GM18861 (cell line): Measurements from ENCODE around the gene PPP2R5E.
"Not testable (repeated sequence)": the region's sequence is repeated elsewhere in the genome, so short reads cannot be mapped to it uniquely, and the experiment has no call there.

ENCODE experiments used
- ATAC-seq: cut with Tn5 transposase; IDR thresholded peaks from one replicate; pipeline ENCODE4 v1.9.1; 2021; ENCODE audit not compliant: unreplicated experiment

The PPP2R5E gene

GRCh38 chr14:63387711-63388110, 155.5 kb downstream of the PPP2R5E start:
- ATAC-seq, result no peak

DNA sequence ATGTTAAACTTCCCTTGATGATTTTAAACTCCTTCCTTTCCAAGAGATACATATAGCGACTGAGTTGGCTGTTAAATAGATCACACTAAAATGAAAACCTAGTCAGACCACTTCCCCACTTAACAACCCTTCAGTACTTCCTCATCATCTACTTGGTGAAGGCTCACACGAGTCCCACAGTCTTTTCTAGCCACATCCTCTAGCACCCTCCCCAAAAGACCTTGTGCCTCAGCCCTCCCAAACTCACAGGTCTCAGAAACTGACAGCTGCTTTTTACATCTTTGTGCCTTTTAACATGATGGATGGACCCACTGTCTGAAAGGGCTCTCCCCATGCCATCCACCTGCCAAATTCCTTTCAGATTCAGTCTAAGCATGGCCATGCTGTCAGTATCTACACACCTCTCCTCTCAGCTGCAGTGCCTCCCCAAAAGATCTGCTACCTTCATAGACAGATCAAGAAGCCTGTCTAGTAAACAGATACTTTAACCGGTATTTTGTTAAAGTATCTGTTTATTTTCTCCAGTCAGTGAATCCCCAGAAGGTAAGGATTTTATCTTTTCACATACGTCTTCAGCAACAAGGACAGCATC, 159.3 kb downstream of the PPP2R5E start:
- ATAC-seq, result peak; percentile 80

DNA sequence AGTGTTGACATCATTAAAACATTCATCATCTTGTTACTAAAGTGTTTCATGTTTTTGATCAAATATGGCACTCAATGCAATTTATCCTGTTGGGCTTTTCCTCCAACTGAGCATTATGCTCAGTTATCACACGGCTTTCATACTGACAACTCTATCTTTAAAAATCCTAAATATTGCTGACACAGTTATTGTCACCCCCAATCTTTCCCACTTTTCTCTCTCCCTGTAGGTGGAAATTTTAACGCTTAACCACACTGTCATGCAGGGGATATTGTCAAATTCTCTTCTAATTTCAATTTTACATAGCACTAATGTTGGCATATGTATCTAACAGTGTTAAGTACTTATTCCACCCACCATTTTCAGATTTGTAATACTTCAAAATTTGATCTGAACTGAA, 164.7 kb downstream of the PPP2R5E start:
- ATAC-seq, result no peak

- no peak for ATAC-seq
These were observed 167.4 kb downstream of the PPP2R5E start for GRCh38 chr14:63375769-63376168.

DNA sequence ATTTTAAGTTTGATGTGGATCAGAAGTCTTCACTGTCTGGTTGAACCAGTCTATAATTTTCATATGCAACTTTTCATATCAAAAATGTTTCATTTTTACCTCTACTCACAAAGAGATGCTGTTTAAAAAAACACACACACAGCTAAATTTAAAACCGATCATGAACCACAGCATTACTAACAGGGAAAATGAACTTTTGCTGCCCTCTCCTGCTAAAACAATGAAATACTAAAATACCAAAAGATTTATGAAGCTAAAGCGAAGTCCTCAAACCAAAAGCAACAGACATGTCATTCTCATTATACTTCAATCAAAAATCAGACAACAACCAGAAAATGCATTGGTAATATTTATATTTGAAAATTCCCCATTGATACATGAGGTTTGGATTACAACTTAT, 171.6 kb downstream of the PPP2R5E start:
- not testable (repeated sequence) for ATAC-seq

GRCh38 chr14:63371033-63371432, 172.1 kb downstream of the PPP2R5E start:
- ATAC-seq, result no peak

GRCh38 chr14:63367742-63368364, 175.3 kb downstream of the PPP2R5E start:
- no peak for ATAC-seq

GRCh38 chr14:63362389-63362819, 180.8 kb downstream of the PPP2R5E start:
- ATAC-seq, result no peak

- no peak for ATAC-seq
These were observed 181.4 kb downstream of the PPP2R5E start for GRCh38 chr14:63361790-63362189.

DNA sequence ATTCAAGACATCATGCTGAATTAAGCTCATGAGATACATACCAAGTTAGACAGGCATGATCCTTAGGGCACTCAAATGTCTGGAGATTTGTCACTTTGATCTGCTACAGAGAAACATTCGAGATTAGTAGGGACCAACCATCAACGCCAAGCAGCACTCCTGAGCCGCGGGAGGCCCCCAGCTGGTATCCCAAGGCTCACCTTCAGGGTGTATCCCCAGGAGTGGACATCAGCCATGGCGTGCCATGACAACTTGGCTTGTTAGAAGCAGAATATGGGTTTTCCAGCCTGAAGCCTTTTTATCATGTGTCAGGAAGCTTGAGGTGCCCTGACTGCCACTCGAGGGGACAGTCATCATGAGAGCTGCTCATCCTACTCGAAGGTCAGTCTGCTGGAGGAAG, 185.3 kb downstream of the PPP2R5E start:
- ATAC-seq, result no peak

GRCh38 chr14:63345826-63346225, 197.4 kb downstream of the PPP2R5E start:
- ATAC-seq, result no peak

DNA sequence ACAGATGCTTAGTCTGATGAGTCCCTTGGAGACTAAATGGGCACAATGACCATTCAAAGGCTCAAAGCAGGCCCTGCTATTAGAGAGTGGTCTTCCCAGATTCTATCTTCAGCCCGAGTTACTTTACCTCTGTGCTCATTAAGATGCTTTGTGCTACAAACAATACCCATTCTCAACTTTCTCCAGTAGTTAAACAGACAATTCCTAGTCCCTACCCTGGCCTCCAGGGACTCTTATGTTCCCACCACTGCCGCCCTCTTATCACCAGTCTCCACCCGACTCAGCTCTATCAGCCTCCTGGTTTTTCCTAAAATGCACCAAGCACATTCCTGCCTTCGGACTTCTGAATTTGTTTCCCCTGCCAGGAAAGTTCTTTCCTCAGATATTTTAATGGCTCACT, 198.8 kb downstream of the PPP2R5E start:
- ATAC-seq, result no peak

DNA sequence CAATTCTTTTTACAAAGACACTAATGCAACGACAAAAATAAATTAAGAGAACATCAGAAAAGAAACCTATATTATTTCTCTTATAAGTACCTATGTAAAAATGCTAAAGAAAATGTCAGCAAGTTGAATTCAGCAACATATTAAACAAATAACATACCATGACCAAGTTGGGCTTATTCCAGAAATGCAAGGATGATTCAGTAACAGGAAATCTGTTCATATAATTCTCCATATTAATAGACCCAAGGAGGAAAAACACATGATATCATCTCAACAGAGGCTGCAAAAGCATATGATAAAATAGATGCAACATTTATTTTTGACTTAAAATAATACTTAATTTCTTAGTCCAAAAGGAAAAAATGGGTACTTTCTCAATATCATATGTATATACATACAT, 199.3 kb downstream of the PPP2R5E start:
- ATAC-seq, result no peak

DNA sequence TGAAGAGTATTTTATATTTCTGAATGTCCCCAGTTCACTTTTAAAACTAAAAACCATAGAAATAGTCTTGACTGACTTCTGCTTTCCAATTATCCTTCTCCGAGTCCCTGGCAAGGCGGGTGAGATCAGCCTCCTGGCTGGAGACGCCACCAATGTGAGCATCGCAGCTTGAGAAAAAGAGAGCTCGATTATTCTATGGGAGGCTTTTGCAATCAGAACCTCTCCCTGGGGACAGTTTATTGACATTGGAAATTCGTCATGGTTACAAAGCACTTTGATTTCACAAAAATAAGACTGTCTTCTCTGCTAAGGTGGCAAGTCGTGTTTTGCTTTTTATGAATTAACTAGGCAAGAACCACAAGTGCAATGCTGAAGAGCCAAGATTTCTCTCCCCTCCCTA, 200.8 kb downstream of the PPP2R5E start:
- no peak for ATAC-seq

- no peak for ATAC-seq
These were observed 214.1 kb downstream of the PPP2R5E start for GRCh38 chr14:63328787-63329737.

DNA sequence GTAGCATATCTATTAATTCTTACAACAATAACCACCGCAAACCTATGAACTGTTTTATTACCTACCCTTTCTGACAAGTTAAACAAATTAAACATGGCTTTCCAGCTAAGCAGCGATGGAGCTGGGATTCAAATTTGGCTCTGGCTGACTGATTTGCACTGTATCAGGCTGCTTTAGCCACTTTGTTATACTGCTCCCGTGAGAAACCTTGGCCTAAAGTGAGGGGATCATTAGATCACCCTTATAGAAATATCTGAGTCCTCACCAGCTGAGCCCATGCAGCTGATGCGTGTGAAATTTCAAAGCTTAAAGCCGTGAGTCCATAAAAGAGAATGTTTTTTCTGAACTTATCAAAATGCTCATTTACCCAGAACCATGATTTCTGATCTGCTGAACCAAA, 216.3 kb downstream of the PPP2R5E start:
- no peak for ATAC-seq

DNA sequence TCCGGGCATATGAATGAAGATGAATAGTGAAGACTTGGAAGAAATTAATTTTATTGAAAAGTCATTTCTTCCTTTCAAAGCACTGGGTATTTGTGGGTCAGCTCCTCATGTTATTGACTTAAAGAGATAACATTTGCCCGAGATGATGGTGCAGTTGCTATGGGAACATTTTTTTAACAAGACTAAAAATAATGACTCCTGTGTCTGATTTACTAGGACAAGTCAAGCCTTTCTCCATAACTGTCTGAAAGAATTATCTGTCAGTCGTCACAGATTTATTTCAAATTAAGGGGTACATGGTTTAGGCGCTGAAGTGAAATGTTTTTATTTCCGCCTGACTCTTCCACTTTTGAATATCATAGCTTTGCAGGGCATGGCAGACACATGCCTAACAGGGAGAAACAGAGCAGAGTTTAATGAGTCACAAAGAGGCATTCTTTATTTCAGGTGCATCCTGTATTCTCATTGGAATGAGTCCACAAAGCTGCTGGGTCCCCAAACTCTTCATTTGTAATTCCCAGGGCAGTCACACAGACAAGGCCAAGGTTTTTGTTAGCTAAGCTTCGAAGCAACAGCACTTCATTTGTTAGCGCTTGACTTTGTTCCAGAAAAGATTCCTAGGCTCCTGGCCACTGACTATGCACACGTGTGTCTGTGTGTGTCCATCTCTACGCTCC, 220.1 kb downstream of the PPP2R5E start:
- ATAC-seq, result no peak

- ATAC-seq, result no peak
These were observed 220.7 kb downstream of the PPP2R5E start for GRCh38 chr14:63322472-63322871.
